Stimulated activated CD8-positive, alpha-beta memory T cell treated with anti-CD3 and anti-CD28 coated beads, Interleukin-2, amount 100 ng/mL, for 48 hours (primary cell): Measurements from ENCODE around the gene ANAPC2.
A peak's percentile ranks its signal among the peaks of the same experiment; 100 is the strongest.

ENCODE experiments used
- DNase-seq, 2 donors: peaks; one replicate each; pipeline ENCODE4 v3.0.0-alpha.2; 2020; ENCODE audit warnings: low read depth in 2 of 2

The ANAPC2 gene

GRCh38 chr9:137162505-137163364 lies 25.6 kb downstream of the ANAPC2 start:
- no peak for DNase-seq

DNA sequence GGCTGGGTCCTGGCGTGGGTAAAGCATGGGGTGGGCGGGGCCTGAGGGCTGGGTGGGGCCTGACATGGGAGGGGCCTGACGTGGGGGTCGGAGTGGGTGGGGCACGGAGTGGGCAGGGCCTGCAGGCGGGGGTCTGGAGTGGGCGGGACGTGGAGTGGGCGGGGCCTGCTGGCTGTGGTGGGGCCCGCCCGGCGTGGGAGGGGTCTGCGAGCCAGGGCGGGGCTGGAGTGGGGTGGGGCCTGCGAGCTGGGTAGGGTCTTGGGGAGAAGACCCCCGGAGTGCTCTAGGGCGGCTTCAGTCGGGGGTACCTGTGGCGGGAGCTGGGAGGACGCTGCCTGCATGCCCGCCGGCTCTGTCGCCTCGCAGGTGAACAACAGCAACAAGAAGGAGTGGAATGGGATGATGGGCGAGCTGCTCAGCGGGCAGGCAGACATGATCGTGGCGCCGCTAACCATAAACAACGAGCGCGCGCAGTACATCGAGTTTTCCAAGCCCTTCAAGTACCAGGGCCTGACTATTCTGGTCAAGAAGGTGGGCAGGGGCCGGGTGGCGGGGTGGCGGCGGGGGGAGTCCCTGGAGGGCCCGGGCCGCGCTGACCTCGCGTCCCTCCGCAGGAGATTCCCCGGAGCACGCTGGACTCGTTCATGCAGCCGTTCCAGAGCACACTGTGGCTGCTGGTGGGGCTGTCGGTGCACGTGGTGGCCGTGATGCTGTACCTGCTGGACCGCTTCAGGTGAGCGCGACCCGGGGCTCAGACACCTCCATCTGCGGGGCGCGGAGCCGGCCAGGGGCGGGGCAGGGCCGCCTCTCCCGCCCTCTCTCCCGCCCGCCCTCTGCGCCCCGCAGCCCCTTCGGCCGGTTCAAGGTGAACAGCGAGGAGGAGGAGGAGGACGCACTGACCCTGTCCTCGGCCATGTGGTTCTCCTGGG lies 26.5 kb downstream of the ANAPC2 start:
- DNase-seq = no peak

DNA sequence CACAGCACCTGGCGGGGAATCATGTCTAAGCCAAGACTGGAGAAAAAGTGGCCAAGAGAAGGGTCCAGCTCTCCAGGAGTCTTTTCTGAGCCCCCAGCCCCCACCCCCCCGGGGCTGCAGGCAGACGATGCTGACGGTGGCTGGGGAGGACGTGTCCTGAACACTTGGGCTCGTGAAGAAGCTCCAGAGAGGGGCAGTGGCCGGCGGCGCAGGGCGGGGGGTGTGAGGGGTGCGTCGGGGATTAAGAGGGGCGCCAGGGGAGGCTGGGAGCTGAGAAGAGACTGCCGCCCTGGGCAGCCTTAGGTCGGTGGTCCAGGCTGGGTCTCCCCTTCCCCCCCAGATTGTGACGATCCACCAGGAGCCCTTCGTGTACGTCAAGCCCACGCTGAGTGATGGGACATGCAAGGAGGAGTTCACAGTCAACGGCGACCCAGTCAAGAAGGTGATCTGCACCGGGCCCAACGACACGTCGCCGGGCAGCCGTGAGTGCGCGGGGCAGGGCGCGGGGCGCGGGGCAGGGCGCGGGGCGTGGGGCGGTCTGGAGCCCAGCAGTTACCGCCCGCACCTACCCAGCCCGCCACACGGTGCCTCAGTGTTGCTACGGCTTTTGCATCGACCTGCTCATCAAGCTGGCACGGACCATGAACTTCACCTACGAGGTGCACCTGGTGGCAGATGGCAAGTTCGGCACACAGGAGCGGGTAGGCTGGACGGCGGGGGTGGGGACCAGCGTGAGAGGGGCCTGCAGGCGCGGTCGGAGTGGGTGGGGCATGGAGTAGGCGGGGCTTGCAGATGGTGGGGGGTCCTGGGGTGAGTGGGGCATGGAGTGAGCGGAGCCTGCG lies 27.4 kb downstream of the ANAPC2 start:
- no peak for DNase-seq

DNA sequence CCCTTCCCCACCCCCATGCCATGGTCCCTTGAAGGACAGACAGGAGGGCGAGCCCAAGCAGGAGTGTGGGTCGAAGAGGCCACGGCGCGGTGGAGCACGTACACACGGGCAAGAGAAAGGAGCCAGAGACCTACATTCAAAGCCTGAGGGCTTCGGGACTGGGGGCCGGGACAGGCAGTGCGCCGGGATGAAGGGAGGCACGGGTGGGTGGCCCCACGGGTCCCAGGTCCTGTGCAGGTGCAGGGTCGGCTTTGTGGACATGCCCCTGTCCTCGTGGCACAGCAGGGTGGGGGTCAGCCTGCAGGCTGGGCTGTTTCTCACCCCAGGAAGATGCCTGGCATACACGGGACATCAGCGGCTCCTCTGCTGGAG lies 28.3 kb downstream of the ANAPC2 start:
- no peak for DNase-seq

DNA sequence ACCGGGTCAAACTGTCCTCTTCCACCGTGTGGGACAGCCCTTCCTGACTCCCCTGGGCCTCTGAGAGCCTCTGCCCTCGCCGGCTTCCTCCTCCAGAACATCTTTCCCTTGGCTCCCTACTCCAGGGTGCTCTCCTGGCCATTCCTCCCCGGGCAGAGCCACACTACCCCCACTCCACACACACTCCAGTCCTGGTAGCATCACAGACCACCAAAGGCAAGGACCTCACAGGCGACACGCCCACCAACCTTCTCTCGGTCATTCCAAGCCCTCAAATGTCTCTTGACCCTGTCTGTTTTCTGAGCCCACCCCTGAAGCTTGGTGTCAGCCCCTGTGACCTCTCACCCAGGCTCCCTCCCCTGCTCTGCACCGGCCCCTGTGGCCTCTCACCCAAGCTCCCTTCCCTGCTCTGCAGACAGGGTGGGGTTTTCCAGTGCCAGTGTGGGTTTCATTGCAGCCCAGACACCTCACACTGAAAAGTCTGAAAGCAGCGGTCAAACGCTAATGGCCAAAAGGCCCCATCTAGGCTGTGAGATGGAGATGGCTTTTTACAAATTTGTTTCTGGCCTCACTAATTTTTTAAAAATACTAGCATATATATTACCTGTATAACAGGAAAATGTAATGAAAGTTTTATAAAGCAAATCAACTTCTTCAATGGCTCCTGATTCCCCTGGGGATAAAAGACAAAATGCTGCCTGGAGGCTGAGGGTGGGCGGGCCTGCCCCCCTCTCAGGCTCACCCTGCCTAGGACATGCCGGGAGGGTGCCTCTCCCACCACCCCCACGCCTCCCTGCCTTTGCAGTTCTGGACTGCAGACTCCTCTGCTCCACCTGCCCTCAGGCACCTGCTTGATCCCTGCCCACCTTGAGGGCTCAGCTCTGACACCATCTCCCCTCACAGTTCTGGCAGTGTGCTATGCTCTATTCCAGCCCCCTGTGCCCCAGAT lies 29.0 kb downstream of the ANAPC2 start:
- no peak for DNase-seq

GRCh38 chr9:137158625-137159024 lies 29.7 kb downstream of the ANAPC2 start:
- no peak for DNase-seq

GRCh38 chr9:137157618-137158415 lies 30.5 kb downstream of the ANAPC2 start:
- no peak for DNase-seq

DNA sequence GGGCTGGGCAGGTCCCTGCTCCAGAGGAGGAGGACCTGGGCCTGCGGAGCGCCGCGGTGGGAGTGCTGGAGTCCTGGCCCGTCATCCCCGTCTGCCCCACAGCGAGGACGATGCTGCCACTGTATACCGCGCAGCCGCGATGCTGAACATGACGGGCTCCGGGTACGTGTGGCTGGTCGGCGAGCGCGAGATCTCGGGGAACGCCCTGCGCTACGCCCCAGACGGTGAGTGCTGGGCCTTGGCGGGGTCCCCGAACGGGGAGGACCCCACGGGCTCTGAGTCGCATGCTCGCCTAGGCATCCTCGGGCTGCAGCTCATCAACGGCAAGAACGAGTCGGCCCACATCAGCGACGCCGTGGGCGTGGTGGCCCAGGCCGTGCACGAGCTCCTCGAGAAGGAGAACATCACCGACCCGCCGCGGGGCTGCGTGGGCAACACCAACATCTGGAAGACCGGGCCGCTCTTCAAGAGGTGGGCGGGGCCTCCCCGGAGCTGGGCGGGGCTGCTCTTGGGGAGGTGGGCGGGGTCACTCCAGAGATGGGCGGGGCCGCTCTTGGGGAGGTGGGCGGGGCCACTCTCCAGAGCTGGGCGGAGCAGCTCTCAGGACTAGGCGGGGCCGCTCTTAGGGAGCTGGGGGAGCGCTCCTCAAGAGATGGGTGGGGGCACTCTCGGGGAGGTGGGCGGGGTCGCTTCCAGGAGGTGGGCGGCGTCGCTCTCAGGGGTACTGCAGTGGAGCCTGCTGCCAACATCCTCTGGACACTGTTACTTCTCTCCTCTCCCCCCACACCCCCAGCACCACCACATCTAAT lies 31.6 kb downstream of the ANAPC2 start:
- DNase-seq = peak; percentile 50 to 58

DNA sequence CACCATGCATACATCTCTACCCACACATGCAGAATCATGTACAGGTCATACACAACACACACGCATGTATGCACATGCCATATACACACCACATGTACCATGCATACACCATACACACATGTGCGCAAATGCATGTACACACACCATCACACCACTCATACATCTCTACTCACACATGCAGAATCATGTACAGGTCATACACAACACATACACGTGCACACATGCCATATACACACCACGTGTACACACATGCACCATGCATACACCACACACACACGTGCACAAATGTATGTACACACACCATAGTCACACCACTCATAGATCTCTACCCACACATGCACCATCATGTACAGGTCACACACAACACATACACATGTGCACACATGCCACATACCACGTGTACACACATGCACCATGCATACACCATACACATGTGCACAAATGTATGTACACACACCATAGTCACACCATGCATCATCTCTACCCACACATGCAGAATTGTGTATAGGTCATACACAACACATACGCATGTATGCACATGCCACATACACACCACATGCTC lies 35.4 kb downstream of the ANAPC2 start:
- no peak for DNase-seq

DNA sequence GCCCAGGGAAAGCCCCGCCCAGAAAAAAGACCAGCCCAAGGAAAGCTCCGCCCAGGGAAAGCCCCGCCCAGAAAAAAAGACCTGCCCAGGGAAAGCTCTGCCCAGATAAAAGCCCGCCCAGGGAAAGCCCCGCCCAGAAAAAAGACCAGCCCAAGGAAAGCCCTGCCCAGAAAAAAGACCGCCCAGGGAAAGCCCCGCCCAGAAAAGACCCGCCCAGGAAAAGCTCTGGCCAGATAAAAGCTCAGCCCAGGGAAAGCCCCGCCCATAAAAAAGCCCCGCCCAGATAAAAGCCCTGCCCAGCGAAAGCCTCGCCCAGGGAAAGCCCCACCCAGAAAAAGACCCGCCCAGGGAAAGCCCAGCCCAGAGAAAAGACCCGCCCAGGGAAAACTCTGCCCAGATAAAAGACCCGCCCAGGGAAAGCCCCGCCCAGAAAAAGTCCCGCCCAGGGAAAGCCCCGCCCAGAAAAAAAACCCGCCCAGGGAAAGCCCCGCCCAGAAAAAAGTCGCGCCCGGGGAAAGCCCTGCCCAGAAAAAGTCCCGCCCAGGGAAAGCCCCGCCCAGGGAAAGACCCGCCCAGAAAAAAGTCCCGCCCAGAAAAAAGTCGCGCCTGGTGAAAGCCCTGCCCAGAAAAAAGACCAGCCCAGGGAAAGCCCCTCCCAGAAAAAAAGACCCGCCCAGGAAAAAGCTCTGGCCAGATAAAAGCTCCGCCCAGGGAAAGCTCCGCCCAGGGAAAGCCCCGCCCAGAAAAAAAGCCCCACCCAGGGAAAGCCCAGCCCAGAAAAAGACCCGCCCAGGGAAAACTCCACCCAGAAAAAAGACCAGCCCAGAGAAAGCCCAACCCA lies 37.5 kb downstream of the ANAPC2 start:
- DNase-seq = peak in 1 of 2 donors; percentile 74

DNA sequence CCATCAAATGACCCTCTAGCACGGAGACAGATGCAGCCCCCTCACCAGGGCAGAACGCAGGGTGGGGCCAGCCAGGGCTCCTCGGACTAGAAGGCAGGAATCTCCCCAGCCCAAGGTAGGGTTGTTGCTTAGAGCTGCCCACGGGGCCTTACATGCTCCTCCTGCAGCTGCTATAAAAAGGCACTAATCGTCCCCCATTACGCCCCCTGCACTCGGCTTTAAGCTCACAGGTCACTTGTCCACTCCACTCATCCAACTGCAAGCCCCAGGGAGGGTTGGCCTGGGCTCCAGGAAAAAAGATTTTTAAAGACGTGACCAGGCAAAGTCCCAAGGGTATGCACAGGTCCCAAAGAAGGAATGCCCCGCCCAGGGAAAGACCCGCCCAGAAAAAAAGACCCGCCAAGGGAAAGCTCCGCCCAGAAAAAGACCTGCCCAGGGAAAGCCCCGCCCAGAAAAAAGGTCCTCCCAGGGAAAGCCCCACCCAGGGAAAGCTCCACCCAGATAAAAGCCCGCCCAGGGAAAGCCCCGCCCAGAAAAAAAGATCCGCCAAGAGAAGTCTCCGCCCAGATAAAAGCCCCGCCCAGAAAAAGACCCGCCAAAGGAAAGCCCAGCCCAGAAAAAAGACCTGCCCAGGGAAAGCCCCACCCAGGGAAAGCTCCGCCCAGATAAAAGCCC lies 38.3 kb downstream of the ANAPC2 start:
- DNase-seq = no peak

- DNase-seq = no peak
These were observed 39.0 kb downstream of the ANAPC2 start for GRCh38 chr9:137149363-137149762.

- no peak for DNase-seq
These were observed 39.7 kb downstream of the ANAPC2 start for GRCh38 chr9:137148661-137149060.

- no peak for DNase-seq
These were observed 40.1 kb downstream of the ANAPC2 start for GRCh38 chr9:137148242-137148641.

- DNase-seq = no peak
These were observed 40.6 kb downstream of the ANAPC2 start for GRCh38 chr9:137147793-137148160.

- DNase-seq = no peak
These were observed 41.1 kb downstream of the ANAPC2 start for GRCh38 chr9:137147091-137147792.

DNA sequence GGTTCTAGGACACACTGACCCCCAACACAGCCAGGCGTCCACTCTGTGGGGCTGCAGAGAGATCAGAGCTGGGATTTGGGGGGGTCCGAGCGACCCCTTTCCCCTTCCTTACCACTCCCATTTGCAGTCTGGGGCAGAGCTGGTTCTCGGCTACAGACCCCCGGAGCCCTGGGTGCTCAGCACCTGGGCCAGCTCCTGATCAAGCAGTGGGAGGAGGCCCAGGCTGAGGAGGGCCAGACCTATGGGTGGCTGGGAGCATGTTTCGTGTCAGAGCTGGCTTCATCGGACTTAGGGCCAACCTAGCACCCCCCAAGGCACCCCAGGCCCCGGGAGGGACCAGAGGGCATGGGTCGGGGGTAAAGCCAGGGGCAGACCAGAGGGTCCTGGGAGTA lies 41.8 kb downstream of the ANAPC2 start:
- no peak for DNase-seq
